Uterus (tissue), 4 donors: ENCODE measurements around the gene TMEM106C. TPM values are rescaled to one million over a fixed set of nuclear protein-coding genes. Genes with fewer than 3 reads are reported as not detected.

Experiments
- DNase-seq, 2 donors: peaks; one replicate each; pipeline ENCODE4 v3.0.0-alpha.2; 2019 to 2020
- H3K27ac ChIP-seq, 2 donors: fragments of 200-600 bp; sonication (generic); 1 replicate in 1 of 2; 2 replicates in 1 of 2; pipeline ENCODE4 v1.5.1; 2016 to 2018
- H3K27me3 ChIP-seq, 2 donors: fragments of 200-600 bp; sonication (generic); one replicate each; pipeline ENCODE4 v1.5.1; 2018 to 2019; ENCODE audit warnings: control low read depth in 1 of 2
- H3K36me3 ChIP-seq, 2 donors: fragments of 200-600 bp; sonication (generic); one replicate each; pipeline ENCODE4 v1.5.1; 2019; ENCODE audit warnings: control low read depth in 1 of 2
- H3K4me1 ChIP-seq, 2 donors: fragments of 200-600 bp; sonication (generic); one replicate each; pipeline ENCODE4 v1.5.1; 2018 to 2019; ENCODE audit warnings: control low read depth in 1 of 2
- H3K4me3 ChIP-seq, 2 donors: fragments of 200-600 bp; sonication (generic); 1 replicate in 1 of 2; 2 replicates in 1 of 2; pipeline ENCODE4 v1.5.1; 2018 to 2019; ENCODE audit warnings: mild to moderate bottlenecking in 1 of 2
- H3K9me3 ChIP-seq, 2 donors: fragments of 200-600 bp; sonication (generic); one replicate each; pipeline ENCODE4 v1.5.1; 2019; ENCODE audit warnings: control low read depth in 1 of 2
- POLR2A ChIP-seq, 2 donors: fragments of 450-650 bp; IDR thresholded peaks; one replicate each; pipeline ENCODE4 v1.6.1; 2016; ENCODE audit warnings: antibody characterized with exemption in 2 of 2, mild to moderate bottlenecking in 1 of 2, moderate library complexity in 1 of 2
- intact Hi-C: fragments of 100-400 bp; cut with DNase I; formaldehyde crosslinking; loops from one replicate; pipeline ENCODE4 v1.15.1; 2023; ENCODE audit warnings: low total_unique reads
- total RNA-seq, 4 donors: library from RNA; depleted of rRNA in 3 of 4; stranded (reverse); fragments of >200 nt in 3 of 4; gene quantifications; one replicate each; pipeline versions ENCODE4 v1.1.0 to v1.2.4, GENCODE V29; 2014 to 2023
- TF ChIP-seq, protein P1 (sequence below), 4 experiments: fragments of 200-600 bp in 2 of 4; fragments of 450-650 bp in 2 of 4; sonication (generic) in 2 of 4; IDR thresholded peaks; one replicate each; pipeline ENCODE4 v1.5.1; 2016 to 2019; ENCODE audit warnings: antibody characterized with exemption in 4 of 4, mild to moderate bottlenecking in 2 of 4, moderate library complexity in 1 of 4
- donor health status: DM: yes; HTN: yes; CAD: no.

The TMEM106C gene
- total RNA-seq, 4 donors from 2014 or later: 54.9 to 157 (median 77.6) TPM

DNA sequence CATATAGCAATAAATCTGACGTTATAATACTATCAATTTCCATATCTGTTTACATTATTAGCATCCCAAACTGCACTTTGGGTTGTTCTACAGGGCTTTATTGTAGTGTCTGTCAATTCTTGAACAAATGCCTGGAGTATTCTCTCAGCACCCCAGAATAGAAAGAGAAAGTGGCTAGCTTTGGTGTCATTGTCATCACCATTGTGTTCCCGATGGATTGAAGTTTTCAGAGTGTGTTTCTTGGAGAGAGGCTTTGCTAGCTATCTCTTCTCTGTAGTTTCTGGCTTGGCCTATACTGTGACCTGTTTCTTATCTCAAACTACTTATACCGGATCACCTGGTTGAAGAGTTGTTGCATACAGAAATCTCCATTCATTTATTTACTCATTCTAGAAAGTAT is 6.4 kb downstream of the TMEM106C start:
- no peak for TF ChIP-seq POLR2A (IDR thresholded peaks at IDR 0.05)
- TF ChIP-seq, protein P1, sequence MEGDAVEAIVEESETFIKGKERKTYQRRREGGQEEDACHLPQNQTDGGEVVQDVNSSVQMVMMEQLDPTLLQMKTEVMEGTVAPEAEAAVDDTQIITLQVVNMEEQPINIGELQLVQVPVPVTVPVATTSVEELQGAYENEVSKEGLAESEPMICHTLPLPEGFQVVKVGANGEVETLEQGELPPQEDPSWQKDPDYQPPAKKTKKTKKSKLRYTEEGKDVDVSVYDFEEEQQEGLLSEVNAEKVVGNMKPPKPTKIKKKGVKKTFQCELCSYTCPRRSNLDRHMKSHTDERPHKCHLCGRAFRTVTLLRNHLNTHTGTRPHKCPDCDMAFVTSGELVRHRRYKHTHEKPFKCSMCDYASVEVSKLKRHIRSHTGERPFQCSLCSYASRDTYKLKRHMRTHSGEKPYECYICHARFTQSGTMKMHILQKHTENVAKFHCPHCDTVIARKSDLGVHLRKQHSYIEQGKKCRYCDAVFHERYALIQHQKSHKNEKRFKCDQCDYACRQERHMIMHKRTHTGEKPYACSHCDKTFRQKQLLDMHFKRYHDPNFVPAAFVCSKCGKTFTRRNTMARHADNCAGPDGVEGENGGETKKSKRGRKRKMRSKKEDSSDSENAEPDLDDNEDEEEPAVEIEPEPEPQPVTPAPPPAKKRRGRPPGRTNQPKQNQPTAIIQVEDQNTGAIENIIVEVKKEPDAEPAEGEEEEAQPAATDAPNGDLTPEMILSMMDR (IDR thresholded peaks at IDR 0.05): no peak
- no peak for DNase-seq
- intact Hi-C loops: no loop called here
- Histone ChIP-seq H3K4me1 (no peaks in the 10 kb centered on the region), H3K36me3 (no peaks in the 10 kb centered on the region), H3K9me3 (no peaks in the 10 kb centered on the region), H3K4me3 (no peak overlapping the region), H3K27ac (no peak overlapping the region), H3K27me3 (no peaks in the 10 kb centered on the region)

DNA sequence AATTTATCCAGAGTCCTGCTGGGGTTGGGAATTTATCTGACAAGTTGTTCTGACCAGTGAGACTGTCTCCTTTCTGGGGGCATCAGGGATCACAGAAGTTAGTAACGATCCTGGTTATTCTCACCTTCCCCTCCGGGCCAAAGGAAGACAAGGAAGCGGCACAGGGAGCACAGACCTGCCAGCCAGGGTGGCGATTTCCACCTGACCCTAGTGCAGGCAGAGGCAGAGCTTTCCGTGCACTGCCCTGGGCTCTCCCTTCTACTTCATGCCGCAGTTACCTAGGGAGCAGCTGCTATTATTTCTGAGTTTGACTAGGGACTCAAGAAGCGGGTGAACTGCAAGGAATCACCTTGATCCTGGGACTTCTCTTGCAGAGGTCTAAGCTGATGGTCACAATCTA is 7.4 kb downstream of the TMEM106C start:
- intact Hi-C loops: no loop called here
- Histone ChIP-seq H3K27me3 (no peaks in the 10 kb centered on the region), H3K9me3 (no peaks in the 10 kb centered on the region), H3K36me3 (no peaks in the 10 kb centered on the region), H3K27ac (no peak overlapping the region), H3K4me3 (no peak overlapping the region), H3K4me1 (no peaks in the 10 kb centered on the region)
- no peak for DNase-seq
- no peak for TF ChIP-seq POLR2A (IDR thresholded peaks at IDR 0.05)

DNA sequence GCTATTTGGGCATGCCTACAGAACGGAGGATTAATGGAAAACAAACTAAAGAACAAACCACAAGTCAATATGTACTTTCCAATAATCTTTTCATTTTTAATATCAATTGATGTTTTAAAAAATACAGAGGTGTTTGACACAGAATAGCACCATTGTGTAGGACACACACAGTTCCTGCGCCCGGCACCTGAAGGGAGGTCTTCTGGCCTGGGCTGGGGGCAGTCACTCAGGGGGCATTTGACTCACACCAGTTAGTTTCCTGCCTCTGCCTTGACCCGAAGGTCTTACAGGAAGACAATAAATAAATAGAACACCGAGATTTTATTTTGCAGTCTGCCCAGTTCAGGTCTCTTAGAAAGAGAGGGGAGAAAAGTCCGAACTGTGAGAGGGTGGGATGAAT is 9.5 kb downstream of the TMEM106C start:
- H3K4me1 ChIP-seq: no peaks in the 10 kb centered on the region
- H3K9me3 ChIP-seq: no peaks in the 10 kb centered on the region
- no peak overlapping the region for H3K27ac ChIP-seq
- intact Hi-C loops: no loop called here
- no peak overlapping the region for H3K4me3 ChIP-seq
- TF ChIP-seq, protein P1 (IDR thresholded peaks at IDR 0.05): no peak
- TF ChIP-seq POLR2A (IDR thresholded peaks at IDR 0.05): no peak
- no peaks in the 10 kb centered on the region for H3K36me3 ChIP-seq
- no peaks in the 10 kb centered on the region for H3K27me3 ChIP-seq
- no peak for DNase-seq

DNA sequence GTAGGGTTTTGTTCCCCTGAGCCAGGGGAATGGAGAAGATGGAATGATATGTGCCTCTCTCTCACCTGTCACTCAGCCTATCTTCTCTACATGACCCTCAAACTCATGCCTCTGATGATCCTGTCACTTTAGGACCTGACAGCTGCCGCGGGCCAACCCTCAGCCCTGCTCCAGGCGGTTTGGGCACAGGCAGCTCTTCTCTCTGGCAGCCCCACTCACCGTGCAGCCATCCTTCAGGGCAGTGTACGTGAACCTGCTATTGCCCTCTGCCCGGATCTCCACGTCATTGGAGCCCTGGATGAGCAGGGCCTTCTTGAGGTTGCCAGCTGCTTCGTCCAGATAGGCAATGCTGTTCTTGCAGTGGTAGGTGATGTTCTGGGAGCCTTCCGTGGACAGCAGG is 10.5 kb downstream of the TMEM106C start:
- H3K9me3 ChIP-seq: no peaks in the 10 kb centered on the region
- no peak overlapping the region for H3K27ac ChIP-seq
- H3K36me3 ChIP-seq: no peaks in the 10 kb centered on the region
- H3K27me3 ChIP-seq: no peaks in the 10 kb centered on the region
- H3K4me3 ChIP-seq: no peak overlapping the region
- no peak for DNase-seq
- TF ChIP-seq, protein P1 (IDR thresholded peaks at IDR 0.05): no peak
- no peak for TF ChIP-seq POLR2A (IDR thresholded peaks at IDR 0.05)
- intact Hi-C loops: no loop called here
- H3K4me1 ChIP-seq: no peaks in the 10 kb centered on the region

DNA sequence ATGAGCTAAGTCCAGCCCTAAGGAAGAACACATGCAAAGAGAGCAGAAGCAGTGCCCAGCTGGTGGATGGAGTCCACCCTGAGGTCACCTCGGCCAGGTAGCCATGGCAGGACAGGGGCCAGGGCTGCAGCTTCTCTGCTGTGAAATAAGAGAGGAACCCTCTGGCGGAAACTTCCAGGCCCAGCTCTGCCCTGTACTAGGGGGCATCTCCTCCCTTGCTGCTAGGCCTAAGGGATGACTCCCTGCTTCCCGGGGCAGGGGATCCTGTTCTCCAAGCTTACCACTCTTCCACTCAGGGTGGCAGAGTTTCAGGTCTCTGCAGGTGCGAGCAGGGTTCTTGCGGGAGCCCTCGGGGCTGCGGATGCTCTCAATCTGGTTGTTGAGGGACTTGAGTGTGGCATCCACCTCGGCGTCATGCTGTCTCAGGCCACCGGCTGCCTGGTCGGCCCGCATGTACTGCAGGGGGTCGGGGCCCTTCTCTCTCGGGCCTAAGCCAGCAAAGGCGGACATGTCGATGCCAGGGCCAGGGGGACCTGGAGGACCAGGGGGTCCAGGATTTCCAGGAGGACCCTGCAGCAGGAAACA is 11.7 kb downstream of the TMEM106C start:
- no peaks in the 10 kb centered on the region for H3K9me3 ChIP-seq
- no peaks in the 10 kb centered on the region for H3K27me3 ChIP-seq
- no peak overlapping the region for H3K4me3 ChIP-seq
- no peak for DNase-seq
- TF ChIP-seq, protein P1 (IDR thresholded peaks at IDR 0.05): no peak
- no peak for TF ChIP-seq POLR2A (IDR thresholded peaks at IDR 0.05)
- H3K27ac ChIP-seq: no peak overlapping the region
- H3K4me1 ChIP-seq: no peaks in the 10 kb centered on the region
- no peaks in the 10 kb centered on the region for H3K36me3 ChIP-seq
- intact Hi-C loops: no loop called here

DNA sequence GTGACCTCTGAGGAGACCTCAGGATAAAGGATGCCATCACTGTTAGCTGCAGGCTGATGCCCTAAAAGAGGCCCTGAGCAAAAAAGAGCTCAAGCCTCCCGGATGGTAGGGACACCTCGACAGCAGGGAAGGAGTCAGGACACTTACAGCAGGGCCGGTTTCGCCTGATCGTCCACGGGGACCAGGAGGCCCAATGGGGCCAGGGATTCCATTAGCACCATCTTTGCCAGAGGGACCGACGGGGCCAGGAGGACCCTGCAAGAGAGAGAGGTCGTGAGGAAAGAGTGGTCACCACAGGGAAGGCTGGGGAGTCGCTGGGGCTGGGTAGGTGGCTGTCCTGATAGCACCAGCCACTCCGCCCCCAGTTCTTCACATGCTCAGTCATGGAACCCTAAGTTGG is 12.4 kb downstream of the TMEM106C start:
- H3K9me3 ChIP-seq: no peaks in the 10 kb centered on the region
- TF ChIP-seq, protein P1 (IDR thresholded peaks at IDR 0.05): no peak
- TF ChIP-seq POLR2A (IDR thresholded peaks at IDR 0.05): no peak
- no peak for DNase-seq
- H3K4me1 ChIP-seq: no peaks in the 10 kb centered on the region
- no peaks in the 10 kb centered on the region for H3K36me3 ChIP-seq
- intact Hi-C loops: no loop called here
- H3K4me3 ChIP-seq: no peak overlapping the region
- H3K27ac ChIP-seq: no peak overlapping the region
- no peaks in the 10 kb centered on the region for H3K27me3 ChIP-seq
